Stimulated activated CD4-positive, alpha-beta T cell treated with anti-CD3 and anti-CD28 coated beads, Interleukin-12 subunit alpha, Interleukin-12 subunit beta, amount 100 ng/mL, for 48 hours (primary cell): ENCODE data around the gene ARFGAP3.
A peak's percentile ranks its signal among the peaks of the same experiment; 100 is the strongest.
"Not testable (repeated sequence)": the region's sequence is repeated elsewhere in the genome, so short reads cannot be mapped to it uniquely, and the experiment has no call there.

ENCODE experiments used
- DNase-seq, 3 donors: peaks; one replicate each; pipeline ENCODE4 v3.0.0-alpha.2; 2020; ENCODE audit warnings: low read depth in 2 of 3, low spot score in 1 of 3

The ARFGAP3 gene

GRCh38 chr22:42799061-42799460 lies 58.0 kb downstream of the ARFGAP3 start:
- no peak for DNase-seq

- DNase-seq, result no peak
These were observed 60.1 kb downstream of the ARFGAP3 start for GRCh38 chr22:42797011-42797410.

GRCh38 chr22:42796081-42796480 lies 61.0 kb downstream of the ARFGAP3 start:
- no peak for DNase-seq

GRCh38 chr22:42794551-42795510 lies 62.2 kb downstream of the ARFGAP3 start:
- DNase-seq, result no peak

GRCh38 chr22:42793848-42794405 lies 63.1 kb downstream of the ARFGAP3 start:
- DNase-seq, result no peak

GRCh38 chr22:42792909-42793847 lies 63.9 kb downstream of the ARFGAP3 start:
- no peak for DNase-seq

- DNase-seq, result no peak
These were observed 64.6 kb downstream of the ARFGAP3 start for GRCh38 chr22:42792453-42792908.

GRCh38 chr22:42791721-42792452 lies 65.2 kb downstream of the ARFGAP3 start:
- no peak for DNase-seq

GRCh38 chr22:42788466-42788865 lies 68.6 kb downstream of the ARFGAP3 start:
- DNase-seq, result no peak

GRCh38 chr22:42788021-42788420 lies 69.1 kb downstream of the ARFGAP3 start:
- DNase-seq, result no peak

- no peak for DNase-seq
These were observed 69.7 kb downstream of the ARFGAP3 start for GRCh38 chr22:42787357-42787736.

GRCh38 chr22:42786606-42787356 lies 70.3 kb downstream of the ARFGAP3 start:
- DNase-seq, result no peak

- DNase-seq, result no peak
These were observed 71.2 kb downstream of the ARFGAP3 start for GRCh38 chr22:42785706-42786499.

- DNase-seq, result not testable (repeated sequence)
These were observed 74.8 kb downstream of the ARFGAP3 start for GRCh38 chr22:42782306-42782705.

GRCh38 chr22:42780070-42780540 lies 77.0 kb downstream of the ARFGAP3 start:
- peak in 2 of 3 donors; percentile 23 to 62 for DNase-seq

GRCh38 chr22:42777126-42777525 lies 79.9 kb downstream of the ARFGAP3 start:
- DNase-seq, result no peak

GRCh38 chr22:42773167-42773566 lies 83.9 kb downstream of the ARFGAP3 start:
- no peak for DNase-seq

GRCh38 chr22:42772647-42773046 lies 84.4 kb downstream of the ARFGAP3 start:
- no peak for DNase-seq
